ENCODE results near the gene LOC101059915.

GRCh38 chrX:71660562-71661416 lies 6.6 kb upstream of the LOC101059915 start:
- TF ChIP-seq CTCF (IDR thresholded peaks at IDR 0.05) (no peak), POLR2A (IDR thresholded peaks at IDR 0.05) (no peak)
